ENCODE measurements around the gene BUD13. TPM values are rescaled to one million over a fixed set of nuclear protein-coding genes. Genes with fewer than 3 reads are reported as not detected.

Gene BUD13
- total RNA-seq, 1 donor from 2014 or later: 13.1 TPM

GRCh38 chr11:116702772-116703385, 69.9 kb downstream of the BUD13 start:
- Mint-ChIP-seq H3K9me3 (ENCODE audit: unreplicated experiment) (no peaks in the 10 kb centered on the region), H3K27me3 (ENCODE audit: unreplicated experiment) (peaks cover 12% of the 10 kb centered on the region), H3K27ac (ENCODE audit: unreplicated experiment) (no peak overlapping the region), H3K4me1 (ENCODE audit: unreplicated experiment) (no peaks in the 10 kb centered on the region), H3K4me3 (ENCODE audit: unreplicated experiment) (no peak overlapping the region), H3K36me3 (ENCODE audit: unreplicated experiment) (no peaks in the 10 kb centered on the region)
- no peak for TF ChIP-seq CTCF (IDR thresholded peaks at IDR 0.05)
- no peak for DNase-seq (ENCODE audit: extremely low spot score, unreplicated experiment)

GRCh38 chr11:116701876-116702275, 70.9 kb downstream of the BUD13 start:
- H3K36me3 Mint-ChIP-seq (ENCODE audit: unreplicated experiment): no peaks in the 10 kb centered on the region
- no peaks in the 10 kb centered on the region for H3K9me3 Mint-ChIP-seq (ENCODE audit: unreplicated experiment)
- peaks cover 12% of the 10 kb centered on the region for H3K27me3 Mint-ChIP-seq (ENCODE audit: unreplicated experiment)
- H3K4me1 Mint-ChIP-seq (ENCODE audit: unreplicated experiment): no peaks in the 10 kb centered on the region
- no peak overlapping the region for H3K4me3 Mint-ChIP-seq (ENCODE audit: unreplicated experiment)
- TF ChIP-seq CTCF (IDR thresholded peaks at IDR 0.05): no peak
- no peak for DNase-seq (ENCODE audit: extremely low spot score, unreplicated experiment)
- no peak overlapping the region for H3K27ac Mint-ChIP-seq (ENCODE audit: unreplicated experiment)

GRCh38 chr11:116701297-116701801, 71.4 kb downstream of the BUD13 start:
- no peaks in the 10 kb centered on the region for H3K4me1 Mint-ChIP-seq (ENCODE audit: unreplicated experiment)
- no peak for DNase-seq (ENCODE audit: extremely low spot score, unreplicated experiment)
- H3K9me3 Mint-ChIP-seq (ENCODE audit: unreplicated experiment): no peaks in the 10 kb centered on the region
- peaks cover 12% of the 10 kb centered on the region for H3K27me3 Mint-ChIP-seq (ENCODE audit: unreplicated experiment)
- no peak overlapping the region for H3K27ac Mint-ChIP-seq (ENCODE audit: unreplicated experiment)
- H3K4me3 Mint-ChIP-seq (ENCODE audit: unreplicated experiment): no peak overlapping the region
- no peaks in the 10 kb centered on the region for H3K36me3 Mint-ChIP-seq (ENCODE audit: unreplicated experiment)
- no peak for TF ChIP-seq CTCF (IDR thresholded peaks at IDR 0.05)

- no peaks in the 10 kb centered on the region for H3K4me1 Mint-ChIP-seq (ENCODE audit: unreplicated experiment)
- peaks cover 11% of the 10 kb centered on the region for H3K27me3 Mint-ChIP-seq (ENCODE audit: unreplicated experiment)
- no peaks in the 10 kb centered on the region for H3K36me3 Mint-ChIP-seq (ENCODE audit: unreplicated experiment)
- no peak overlapping the region for H3K27ac Mint-ChIP-seq (ENCODE audit: unreplicated experiment)
- no peaks in the 10 kb centered on the region for H3K9me3 Mint-ChIP-seq (ENCODE audit: unreplicated experiment)
- no peak for TF ChIP-seq CTCF (IDR thresholded peaks at IDR 0.05)
- DNase-seq (ENCODE audit: extremely low spot score, unreplicated experiment): peak; percentile 57
- H3K4me3 Mint-ChIP-seq (ENCODE audit: unreplicated experiment): no peak overlapping the region
These were observed 72.1 kb downstream of the BUD13 start for GRCh38 chr11:116700586-116701220.

Other genes with a start within 250 kb of the BUD13 start
- 33.1 and 35.1 TPM in 2 replicates for gene ZPR1, start 15.0 kb upstream of the BUD13 start, total RNA-seq
- not detected in 2 replicates for gene APOA5, start 18.9 kb upstream of the BUD13 start, total RNA-seq
- not detected in 2 replicates for gene APOA4, start 50.3 kb upstream of the BUD13 start, total RNA-seq
- not detected in 2 replicates for gene APOC3, start 56.9 kb upstream of the BUD13 start, total RNA-seq
- not detected in 2 replicates for gene APOA1, start 64.6 kb upstream of the BUD13 start, total RNA-seq